Activated CD8-positive, alpha-beta memory T cell treated with anti-CD3 and anti-CD28 coated beads for 4 hours (primary cell): ENCODE data around the gene ARMC6.
"Not testable (repeated sequence)": the region's sequence is repeated elsewhere in the genome, so short reads cannot be mapped to it uniquely, and the experiment has no call there.

Experiments used
- DNase-seq, 2 donors: peaks; one replicate each; pipeline ENCODE4 v3.0.0-alpha.2; 2020; ENCODE audit warnings: low read depth in 2 of 2

The ARMC6 gene

DNA sequence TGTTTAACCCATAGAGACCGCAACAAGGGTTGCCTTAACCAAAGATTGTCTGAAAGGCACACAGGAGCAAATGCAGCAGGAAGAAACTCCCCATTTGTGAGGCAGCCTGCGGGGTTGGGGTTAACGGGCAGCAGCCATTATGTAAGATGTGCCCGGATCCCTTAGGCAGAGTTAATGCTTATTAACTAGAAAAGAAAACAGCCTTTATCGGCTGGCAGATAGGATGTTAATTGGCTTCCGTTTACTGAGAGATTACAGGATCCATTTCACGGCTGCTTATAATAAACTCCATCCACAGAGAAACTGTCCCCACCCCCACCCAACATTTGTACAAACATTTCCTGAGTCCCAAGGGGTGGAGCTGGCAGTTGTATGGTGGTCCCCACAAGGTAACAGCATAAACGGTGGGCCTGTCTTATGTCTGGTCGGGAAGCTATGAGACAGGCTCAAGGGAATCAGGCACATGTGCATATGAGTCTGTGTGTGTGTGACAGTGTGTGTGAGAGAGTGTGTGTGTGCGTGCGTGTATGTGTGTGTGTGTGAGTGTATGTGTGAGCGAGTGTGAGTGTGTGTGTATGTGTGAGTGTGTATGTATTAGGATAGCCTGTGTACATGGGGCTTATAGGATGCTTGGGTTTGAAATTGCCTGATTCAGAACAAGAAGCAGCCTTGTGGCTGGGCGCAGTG lies 40.9 kb downstream of the ARMC6 start:
- DNase-seq: no peak

DNA sequence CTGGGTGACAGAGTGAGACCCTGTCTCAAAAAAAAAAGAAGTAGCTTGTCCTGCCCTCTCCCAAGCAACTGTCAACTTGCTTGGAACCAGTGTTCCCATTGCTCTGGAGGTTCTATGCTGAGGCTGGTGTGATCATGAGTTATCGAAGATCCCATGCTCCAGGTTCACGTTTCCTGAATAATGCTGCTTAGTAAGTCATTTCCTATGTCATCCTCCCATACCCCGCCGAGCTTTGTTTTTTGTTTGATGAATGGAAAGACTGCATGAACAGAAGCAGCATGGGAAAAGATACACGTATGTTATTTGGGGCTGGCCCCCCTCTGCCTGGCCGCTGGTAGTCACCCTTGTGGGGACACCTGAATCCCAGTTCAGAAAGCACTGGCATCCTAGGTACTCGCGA lies 41.7 kb downstream of the ARMC6 start:
- DNase-seq: no peak

DNA sequence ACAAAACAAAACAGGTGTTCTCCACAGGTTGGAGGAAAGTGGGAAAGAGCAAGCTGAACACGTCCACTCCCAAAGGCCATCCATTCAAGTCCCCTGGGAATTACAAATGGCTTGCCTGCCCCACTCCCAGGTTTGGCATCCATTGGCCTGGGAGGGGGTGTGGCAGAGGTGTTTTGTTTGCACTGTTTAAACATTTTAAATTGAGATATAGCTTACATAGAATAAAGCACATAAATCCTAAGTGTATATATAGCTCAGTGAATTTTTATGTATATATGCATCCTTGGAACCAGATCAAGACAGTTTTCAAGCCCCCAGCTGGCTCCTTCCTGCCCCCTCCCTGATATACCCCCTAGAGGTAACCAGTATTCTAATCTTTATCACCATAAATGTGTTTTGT lies 43.1 kb downstream of the ARMC6 start:
- no peak for DNase-seq

DNA sequence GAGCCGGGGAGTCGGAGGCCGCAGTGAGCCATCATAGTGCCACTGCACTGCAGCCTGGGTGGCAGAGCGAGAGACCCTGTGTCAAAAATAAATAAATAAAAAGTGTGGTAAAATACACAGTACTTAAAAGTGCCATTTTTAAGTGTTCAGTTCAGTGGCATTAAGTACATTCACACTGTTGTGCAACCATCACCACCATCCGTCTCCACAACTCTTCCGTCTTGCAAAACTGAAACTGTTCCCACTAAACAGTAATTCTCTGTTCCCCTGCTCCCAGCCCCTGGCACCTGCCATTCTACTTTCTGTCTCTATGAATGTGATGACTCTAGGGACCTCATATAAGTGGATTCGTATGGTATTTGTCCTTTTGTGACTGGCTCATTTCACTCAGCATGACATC lies 43.7 kb downstream of the ARMC6 start:
- no peak for DNase-seq

DNA sequence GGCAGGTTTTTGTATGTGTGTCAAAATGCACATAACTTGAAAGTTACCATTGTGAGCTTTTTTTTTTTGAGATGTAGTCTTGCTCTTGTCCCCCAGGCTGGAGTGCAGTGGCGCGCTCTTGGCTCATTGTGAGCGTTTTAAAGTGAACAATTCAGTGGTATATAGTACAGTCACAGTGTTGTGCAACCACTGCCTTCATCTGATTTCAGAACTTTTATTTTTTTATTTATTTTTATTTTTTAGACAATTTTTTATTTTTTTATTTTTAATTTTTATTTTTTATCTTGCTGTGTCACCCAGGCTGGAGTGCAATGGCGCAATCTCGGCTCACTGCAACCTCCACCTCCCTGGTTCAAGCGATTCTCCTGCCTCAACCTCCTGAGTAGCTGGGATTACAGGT lies 45.4 kb downstream of the ARMC6 start:
- no peak for DNase-seq

DNA sequence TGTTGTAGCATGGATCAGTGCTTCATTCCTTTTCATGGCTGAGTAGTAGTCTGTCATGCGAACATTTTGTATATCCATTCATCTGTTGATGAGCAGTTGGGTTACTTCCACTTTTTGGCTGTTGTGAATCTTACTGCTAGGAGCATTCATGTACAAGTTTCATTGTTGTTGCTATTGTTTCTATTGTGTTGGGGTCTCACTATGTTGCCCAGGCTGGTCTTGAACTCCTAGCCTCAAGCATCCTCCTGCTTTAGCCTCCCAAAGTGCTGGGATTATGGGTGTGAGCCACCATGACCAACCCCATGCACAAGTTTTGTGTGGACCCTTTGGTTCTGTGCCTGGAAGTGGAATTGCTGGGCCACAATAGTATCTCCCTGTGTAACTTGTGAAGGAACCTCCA lies 46.2 kb downstream of the ARMC6 start:
- DNase-seq: no peak

DNA sequence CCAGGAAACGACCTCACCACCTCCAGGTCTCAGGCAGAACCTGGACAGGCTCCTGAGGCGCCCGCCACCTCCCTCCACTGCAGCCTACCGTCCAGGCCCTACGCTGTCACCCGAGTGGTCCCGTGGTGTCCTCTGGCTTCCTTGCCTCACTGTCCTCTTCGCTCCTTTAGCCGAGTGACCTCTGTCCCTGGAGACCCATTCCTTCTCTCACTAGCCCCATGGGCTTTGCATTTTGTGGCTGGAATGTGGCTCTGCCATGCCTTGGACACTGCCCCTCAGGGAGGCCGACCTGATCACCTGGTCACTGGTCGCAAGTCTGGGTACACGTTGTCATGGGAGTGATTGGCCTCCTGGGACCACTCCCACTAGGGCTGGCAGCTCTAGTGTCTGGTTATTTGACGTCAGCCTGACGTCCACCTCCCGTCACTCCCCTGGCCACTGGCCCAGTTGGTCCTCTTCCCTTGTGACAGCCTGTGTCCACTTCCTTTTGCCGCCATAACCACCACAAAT lies 48.3 kb downstream of the ARMC6 start:
- no peak for DNase-seq

DNA sequence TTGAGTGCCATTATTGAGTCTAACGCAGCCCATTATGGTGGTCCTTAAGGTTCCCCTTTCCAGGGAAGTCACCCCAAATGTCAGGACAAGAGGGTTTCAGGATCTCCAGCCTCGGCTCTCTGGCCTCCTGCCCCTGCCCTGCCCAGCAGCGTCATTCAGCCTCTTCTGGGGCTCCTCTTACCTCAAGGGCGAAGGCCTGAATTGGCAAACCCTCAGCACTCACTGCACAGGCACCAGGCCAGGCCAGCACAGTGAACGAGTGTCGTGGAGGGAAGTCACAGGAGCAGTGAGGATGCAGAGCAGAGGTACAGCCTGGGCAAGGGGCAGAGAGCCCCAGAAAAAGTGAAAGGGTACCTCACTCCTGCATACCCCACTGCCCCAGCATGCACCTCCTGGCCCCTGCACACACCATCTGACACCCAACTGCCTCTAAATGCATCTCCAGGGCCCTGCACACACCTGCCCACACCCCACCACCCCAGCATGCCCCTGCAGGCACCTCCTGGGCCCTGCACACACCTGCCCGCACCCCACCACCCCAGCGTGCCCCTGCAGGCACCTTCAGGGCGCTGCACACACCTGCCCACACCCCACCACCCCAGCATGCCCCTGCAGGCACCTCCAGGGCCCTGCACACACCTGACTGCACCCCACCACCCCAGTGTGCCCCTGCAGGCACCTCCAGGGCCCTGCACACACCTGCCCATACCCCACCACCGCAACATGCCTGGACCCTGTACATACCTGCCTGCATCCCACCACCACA lies 50.2 kb downstream of the ARMC6 start:
- DNase-seq: no peak

DNA sequence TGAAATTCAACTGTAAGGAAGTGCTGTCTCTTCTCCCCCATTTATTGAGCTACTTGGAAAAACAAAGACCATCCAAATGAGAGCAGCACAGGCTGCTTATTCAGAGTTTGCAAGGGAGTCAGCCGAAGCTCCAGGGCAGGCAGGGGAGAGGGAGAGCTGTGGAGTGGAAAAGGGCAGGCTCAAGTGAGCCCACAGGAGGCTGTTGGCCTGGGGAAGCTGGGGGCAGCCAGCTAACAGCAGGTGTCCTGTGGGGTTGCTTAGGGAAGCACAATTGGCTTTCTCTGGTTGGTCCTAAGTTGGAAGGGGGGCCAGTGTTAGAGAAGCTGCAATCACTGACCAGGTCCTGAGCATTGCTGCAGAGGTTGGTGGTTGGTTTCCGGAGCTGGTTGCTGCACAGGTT lies 54.3 kb downstream of the ARMC6 start:
- DNase-seq: no peak

DNA sequence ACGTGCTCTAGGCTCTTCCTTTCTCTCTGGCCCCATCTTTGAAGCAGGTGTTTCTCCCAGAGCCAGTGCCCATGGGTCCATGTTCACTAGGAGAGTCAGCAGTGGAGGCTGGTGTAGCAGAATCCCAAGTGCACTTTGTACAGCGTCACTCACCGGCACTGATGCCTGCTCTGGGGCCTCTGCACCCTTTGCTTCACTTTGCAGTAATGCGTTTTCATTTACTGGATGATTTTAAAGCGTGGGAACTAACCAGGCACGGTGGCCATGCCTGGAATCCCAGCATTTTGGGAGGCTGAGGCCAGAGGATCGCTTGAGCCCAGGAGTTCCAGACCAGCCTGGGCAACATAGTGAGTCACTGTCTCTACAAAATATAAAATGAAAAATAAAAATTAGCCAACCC lies 61.1 kb downstream of the ARMC6 start:
- no peak for DNase-seq

DNA sequence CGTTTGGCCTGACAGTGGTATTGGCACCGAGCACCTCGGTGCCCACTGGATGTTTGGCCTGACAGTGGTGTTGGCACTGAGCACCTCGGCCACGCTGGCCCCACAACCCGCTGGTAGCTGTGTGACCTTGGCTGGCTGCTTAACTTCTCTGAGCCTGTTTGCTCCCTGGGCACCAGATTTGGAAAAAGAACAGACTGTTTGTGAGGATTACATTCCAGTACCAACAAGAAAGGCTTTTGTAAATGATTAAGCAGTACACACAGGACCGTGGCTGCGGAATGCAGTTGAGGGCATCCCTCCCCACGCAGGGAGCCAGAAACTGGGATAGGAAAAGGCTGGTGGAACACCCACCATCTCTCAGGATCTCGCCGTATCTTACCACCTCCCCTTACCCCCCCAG lies 62.3 kb downstream of the ARMC6 start:
- DNase-seq: no peak

DNA sequence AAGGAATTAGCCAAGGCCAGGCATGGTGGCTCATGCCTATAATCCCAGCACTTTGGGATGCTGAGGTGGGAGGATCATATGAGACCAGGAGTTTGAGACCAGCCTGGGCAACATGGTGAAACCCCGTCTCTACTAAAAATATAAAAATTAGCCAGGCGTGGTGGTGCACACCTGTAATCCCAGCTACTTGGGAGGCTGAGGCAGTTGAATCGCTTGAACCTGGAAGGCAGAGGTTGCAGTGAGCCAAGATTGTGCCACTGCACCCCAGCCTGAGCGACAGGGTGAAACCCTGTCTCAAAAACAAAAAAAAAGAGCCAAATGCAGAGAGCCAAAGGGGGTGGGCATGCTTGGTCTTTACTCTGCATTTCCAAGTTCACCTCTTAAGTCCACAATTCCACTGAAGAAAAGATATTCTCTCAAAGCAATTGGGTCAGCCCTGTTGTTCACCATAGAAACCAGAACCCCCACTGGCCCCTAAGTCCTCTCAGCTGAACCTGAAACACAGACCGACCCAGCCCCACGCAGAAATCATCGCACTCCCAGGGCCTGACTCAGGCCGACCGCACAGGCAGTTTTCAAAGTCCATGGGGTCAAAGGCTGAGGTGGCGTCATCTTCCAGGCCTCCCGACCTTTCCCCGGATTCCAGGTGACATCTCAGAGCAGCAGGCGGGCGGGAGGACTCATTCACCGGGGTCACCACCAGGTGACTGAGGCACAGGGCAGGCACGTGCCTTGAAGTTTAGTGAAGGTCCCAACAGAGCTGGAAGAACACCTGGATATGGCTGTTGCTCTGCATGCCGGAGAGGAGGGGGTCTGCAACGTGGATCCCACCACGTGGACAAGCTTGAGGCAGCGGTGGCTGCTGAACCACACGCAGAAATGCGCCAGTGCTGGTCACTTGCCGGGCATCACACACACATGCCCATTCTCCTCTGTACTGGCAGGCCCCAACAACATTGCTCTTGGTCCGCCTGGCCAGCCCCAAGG lies 63.5 kb downstream of the ARMC6 start:
- DNase-seq: no peak

DNA sequence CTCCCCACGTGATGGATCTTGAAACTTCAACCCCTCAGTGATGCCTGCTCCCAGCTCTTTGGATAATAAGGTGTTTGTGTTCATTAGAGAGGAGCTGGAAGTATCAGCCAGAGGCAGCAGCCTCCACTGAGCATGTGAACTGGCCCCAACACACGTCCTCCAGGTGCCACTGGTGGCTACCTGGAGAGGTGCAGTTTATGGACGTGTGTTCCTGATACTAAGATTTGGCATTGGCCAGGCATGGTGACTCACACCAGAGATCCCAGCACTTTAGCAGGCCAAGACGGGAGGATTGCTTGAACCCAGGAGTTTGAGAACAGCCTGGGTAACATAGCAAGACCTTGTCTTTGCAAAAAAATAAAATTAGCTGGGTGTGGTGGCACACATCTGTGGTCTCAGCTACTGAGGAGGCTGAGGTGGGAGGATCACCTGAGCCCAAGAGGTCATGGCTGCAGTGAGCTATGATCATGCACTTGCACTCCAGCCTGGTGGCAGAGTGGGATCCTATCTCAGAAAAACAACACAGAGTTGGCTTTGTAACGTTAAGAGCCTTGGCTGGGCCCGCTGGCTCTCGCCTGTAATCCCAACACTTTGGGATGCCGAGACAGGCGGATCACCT lies 64.8 kb downstream of the ARMC6 start:
- DNase-seq: no peak

DNA sequence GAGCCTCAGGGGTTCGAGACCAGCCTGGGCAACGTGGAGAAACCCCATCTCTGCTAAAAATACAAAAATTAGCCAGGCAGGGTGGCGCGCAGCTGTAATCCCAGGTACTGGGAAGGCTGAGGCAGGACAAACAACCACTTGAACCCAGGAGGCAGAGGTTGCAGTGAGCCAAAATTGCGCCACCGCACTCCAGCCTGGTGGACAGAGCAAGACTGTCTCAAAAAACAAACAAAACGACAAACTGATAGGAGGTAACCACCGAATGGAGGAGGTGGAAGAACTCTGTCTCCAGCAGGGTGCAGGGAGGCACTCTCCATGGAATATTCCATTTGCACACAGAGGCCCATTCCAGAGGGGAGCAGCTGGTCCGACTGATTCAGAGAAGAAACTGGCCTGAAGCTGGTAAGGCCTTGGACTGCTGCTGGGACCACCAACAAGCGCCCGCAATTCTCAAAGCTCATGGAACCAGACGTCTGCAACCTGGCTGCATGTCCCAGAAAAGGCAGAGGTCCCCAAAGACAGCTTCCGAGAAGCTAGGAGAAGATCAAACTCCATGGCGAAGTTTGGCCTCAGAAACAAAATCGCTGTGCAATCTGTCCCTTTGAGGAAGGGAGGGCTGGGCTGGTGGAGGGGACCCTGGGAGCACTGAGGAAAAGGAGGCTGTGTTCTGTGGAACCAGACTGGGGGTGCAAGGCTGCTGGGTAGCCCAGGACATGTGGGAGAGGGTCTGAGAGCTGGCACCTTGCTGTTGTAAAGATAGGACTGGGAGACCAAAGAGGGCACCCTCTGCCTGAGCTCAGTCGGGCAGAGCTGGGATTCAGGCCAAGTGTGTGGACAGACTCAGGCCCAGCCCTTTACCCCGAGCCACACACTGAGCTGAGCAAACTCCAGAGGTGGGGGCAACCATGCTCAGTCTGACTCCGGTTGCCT lies 65.6 kb downstream of the ARMC6 start:
- no peak for DNase-seq

DNA sequence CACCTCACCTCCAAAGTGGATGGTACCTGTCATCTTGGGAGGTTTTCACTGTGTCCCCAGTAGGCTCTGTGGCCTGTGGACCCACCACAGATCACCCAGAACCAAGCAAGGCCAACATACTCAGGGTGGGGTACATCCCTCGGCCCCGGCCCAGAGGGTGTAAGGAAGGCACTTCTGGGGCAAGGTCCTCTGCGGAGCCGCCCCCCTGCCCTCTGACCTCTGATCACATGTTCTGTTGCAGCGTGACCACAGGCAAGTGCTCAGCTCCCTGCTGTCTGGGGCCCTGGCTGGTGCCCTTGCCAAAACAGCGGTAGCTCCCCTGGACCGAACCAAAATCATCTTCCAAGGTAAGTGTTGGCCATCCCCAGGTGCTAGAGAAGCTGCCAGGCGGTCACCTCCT lies 68.1 kb downstream of the ARMC6 start:
- no peak for DNase-seq

DNA sequence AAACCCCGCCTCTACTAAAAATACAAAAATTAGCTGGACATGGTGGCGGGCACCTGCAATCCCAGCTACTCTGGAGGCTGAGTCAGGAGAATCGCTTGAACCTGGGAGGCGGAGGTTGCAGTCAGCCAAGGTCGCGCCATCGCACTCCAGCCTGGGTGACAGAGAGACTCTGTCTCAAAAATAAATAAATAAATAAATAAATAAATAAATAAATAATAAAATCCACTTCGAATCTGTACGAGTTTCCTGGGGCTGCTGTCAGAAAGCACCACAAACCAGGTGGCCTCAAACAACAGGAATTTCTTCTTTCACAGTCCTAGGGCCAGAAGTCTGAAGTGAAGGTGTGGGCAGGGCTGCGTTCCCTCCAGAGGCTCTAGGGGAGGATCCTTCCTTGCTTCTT lies 69.2 kb downstream of the ARMC6 start:
- not testable (repeated sequence) for DNase-seq

DNA sequence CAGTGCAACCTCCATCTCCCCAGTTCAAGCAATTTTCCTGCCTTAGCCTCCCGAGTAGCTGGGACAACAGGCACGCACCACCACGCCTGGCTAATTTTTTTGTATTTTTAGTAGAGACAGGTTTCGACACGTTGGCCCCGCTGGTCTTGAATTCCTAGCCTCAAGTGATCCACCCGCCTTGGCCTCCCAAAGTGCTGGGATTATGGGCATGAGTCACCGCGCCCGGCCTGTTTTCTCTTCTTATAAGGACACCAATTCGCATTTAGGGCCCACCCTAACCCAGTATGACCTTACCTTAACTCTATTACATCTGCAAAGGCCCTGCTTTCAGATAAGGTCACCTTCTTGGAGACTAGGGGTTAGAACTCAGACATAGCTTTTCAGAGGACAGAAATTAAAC lies 69.8 kb downstream of the ARMC6 start:
- no peak for DNase-seq

DNA sequence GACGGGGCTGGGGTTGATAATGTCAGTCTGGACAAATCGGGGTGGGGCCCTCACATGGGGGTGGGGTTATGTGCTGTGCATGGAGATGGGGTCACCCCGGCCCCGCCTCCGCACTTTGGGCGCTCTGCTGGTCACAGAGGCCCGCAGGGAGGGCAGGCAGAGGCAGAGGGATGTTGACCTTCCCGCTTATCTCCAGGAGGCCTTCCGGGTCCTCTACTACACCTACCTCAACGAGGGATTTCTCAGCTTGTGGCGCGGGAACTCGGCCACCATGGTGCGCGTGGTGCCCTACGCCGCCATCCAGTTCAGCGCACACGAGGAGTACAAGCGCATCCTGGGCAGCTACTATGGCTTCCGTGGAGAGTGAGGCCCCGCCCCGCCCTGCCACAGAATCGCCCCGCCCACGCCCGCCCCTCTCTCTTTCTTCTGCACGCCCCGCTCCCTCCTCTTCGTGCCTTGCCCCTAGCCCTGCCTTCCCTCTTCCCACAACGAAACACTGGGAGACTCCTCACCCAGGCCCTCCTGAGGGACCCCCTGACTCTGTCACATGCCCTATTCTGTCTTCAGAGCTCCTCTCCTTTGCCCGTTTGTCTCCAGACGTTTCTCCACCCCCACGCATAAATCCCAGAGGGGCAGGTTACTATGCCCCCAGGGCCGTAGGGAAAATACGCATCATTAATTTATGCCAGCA lies 72.1 kb downstream of the ARMC6 start:
- DNase-seq: no peak

DNA sequence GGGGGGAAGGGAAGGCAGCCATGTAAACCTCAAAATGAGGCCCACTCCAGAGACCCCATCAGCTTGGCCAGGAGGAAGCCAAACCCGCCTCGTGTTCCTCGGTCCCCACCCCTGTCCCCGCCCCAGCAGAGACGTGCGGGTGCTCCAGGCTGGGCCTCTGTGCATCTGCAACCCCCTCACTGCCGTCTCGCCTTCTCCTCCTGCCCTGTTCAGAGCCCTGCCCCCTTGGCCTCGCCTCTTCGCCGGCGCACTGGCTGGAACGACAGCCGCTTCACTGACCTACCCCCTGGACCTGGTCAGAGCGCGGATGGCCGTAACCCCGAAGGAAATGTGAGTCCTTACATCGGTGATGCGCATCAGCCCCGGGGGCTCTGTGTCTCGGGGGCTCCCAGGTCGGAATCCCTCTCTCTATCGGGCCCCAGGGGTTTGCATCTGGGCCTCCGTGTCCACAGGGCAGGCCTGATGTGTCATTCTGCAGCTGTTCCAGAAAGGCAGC lies 72.7 kb downstream of the ARMC6 start:
- no peak for DNase-seq

DNA sequence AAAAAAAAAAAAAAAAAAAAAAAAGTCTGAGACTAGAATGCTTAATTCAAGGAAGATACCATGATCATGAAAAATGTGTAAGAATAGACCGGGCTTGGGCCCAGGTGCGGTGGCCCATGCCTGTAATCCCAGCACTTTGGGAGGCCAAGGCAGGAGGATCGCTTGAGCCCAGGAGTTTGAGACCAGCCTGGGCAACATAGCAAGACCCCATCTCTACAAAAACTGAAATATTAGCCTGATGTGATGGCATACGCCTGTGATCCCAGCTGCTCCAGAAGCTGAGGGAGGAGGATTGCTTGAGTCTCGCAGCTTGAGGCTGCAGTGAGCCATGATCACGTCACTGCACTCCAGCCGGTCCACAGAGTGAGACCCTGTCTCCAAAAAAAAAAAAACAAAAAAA lies 73.5 kb downstream of the ARMC6 start:
- DNase-seq: not testable (repeated sequence)
